K562 (cell line): ENCODE measurements around the gene KHSRP. TPM values are rescaled to one million over a fixed set of nuclear protein-coding genes. Genes with fewer than 3 reads are reported as not detected.

Source experiments
- ATAC-seq: fragments of 200-7000 bp; cut with Tn5 transposase; 3 replicates; pipeline ENCODE4 v1.9.1; 2020; ENCODE audit warnings: moderate library complexity
- BruUV-seq: library from RNA; stranded (reverse); fragments of 400-500 nt; replicated peaks from 2 replicates; lab custom pipeline; 2021; lab: Mats Ljungman, UMichigan
- CTCF ChIA-PET: fragments of 300-600 bp; formaldehyde crosslinking; extraction: SDS; loops from one replicate; lab custom pipeline; 2021; ENCODE audit warnings: low intra/inter-chr PET ratio; lab: Yijun Ruan, JAX
- POLR2A ChIA-PET: fragments of 300-600, 350-650 bp; sonication (Branson Sonifier 250); formaldehyde crosslinking; extraction: SDS; loops from one replicate; lab custom pipeline; 2021; ENCODE audit warnings: antibody characterized with exemption, inconsistent platforms; lab: Yijun Ruan, JAX
- DNase-seq, 4 experiments: peaks; one replicate each; pipeline versions ENCODE4 v3.0.0 to v3.0.0-alpha.2; 2011 to 2018; ENCODE audit warnings: low spot score in 3 of 4, mixed read lengths in 3 of 4; ENCODE audit errors: extremely low read depth in 1 of 4
- FAIRE-seq: peaks from 2 replicates; lab custom pipeline; 2011; peaks lifted over from hg19 to GRCh38; lab: Jason Lieb, UNC
- H2AFZ ChIP-seq: 2 replicates; pipeline ENCODE4 v1.6.0; 2011; ENCODE audit warnings: low read depth, low read length, control low read depth, inconsistent platforms
- H3K27ac ChIP-seq: fragments of 200-600 bp; 3 replicates; pipeline ENCODE4 v1.8.0; 2011; ENCODE audit warnings: low read depth, mild to moderate bottlenecking, control low read depth, inconsistent platforms, low read length, moderate library complexity, mixed read lengths; ENCODE audit errors: extremely low read depth
- H3K27me3 ChIP-seq, 2 experiments: fragments of 300-600 bp in 1 of 2; 2 replicates in 1 of 2; 3 replicates in 1 of 2; pipeline versions ENCODE4 v1.6.0 to v1.8.0; 2011; ENCODE audit warnings: inconsistent platforms in 2 of 2, low read length in 2 of 2, mild to moderate bottlenecking in 1 of 2, mixed read lengths in 1 of 2, moderate library complexity in 1 of 2; ENCODE audit not compliant: control insufficient read depth in 2 of 2, insufficient read depth in 2 of 2
- H3K36me3 ChIP-seq: fragments of 300-600 bp; 3 replicates; pipeline ENCODE4 v1.8.0; 2011; ENCODE audit warnings: mild to moderate bottlenecking, low read length, inconsistent platforms; ENCODE audit not compliant: control insufficient read depth, insufficient read depth
- H3K4me1 ChIP-seq, 2 experiments: fragments of 200-600 bp in 1 of 2; replicated peaks in 1 of 2; 2 replicates in 1 of 2; 3 replicates in 1 of 2; pipeline versions ENCODE4 v1.5.1 to v1.8.0; 2011; ENCODE audit warnings: inconsistent platforms in 2 of 2, low read length in 2 of 2, mild to moderate bottlenecking in 1 of 2, mixed read lengths in 1 of 2, moderate library complexity in 1 of 2; ENCODE audit not compliant: control insufficient read depth in 2 of 2, insufficient read depth in 2 of 2
- H3K4me2 ChIP-seq: 2 replicates; pipeline ENCODE4 v1.6.1; 2011; ENCODE audit warnings: low read length, control low read depth, inconsistent platforms, mixed read lengths; ENCODE audit not compliant: insufficient read depth
- H3K4me3 ChIP-seq: fragments of 200-600 bp; sonication (generic), shearing (Covaris generic); 2 replicates; pipeline ENCODE4 v1.5.1; 2016; ENCODE audit warnings: control low read depth, inconsistent platforms
- H3K79me2 ChIP-seq: fragments of 200-600 bp; 3 replicates; pipeline ENCODE4 v1.8.0; 2011; ENCODE audit warnings: low read length, inconsistent platforms; ENCODE audit not compliant: control insufficient read depth, insufficient read depth
- H3K9ac ChIP-seq, 2 experiments: 2 replicates each; pipeline versions ENCODE4 v1.6.0 to v1.6.1; 2011; ENCODE audit warnings: low read depth in 2 of 2, low read length in 2 of 2, control low read depth in 1 of 2, inconsistent platforms in 1 of 2, mild to moderate bottlenecking in 1 of 2, mixed read lengths in 1 of 2; ENCODE audit not compliant: insufficient read depth in 1 of 2
- H3K9me1 ChIP-seq: one replicate; pipeline ENCODE4 v1.6.0; 2011; ENCODE audit warnings: inconsistent platforms, mild to moderate bottlenecking, low read length, moderate library complexity; ENCODE audit not compliant: control insufficient read depth, insufficient read depth
- H3K9me3 ChIP-seq: replicated peaks from 2 replicates; pipeline ENCODE4 v1.5.1; 2011; ENCODE audit warnings: low read depth, low read length, inconsistent platforms; ENCODE audit not compliant: control insufficient read depth, insufficient read depth
- H4K20me1 ChIP-seq: replicated peaks from 2 replicates; pipeline ENCODE4 v1.6.1; 2011; ENCODE audit warnings: low read length, inconsistent platforms, mixed read lengths; ENCODE audit not compliant: control insufficient read depth, insufficient read depth
- CHD4 ChIP-seq: fragments of 200-600 bp; sonication (generic); IDR thresholded peaks from 3 replicates; pipeline ENCODE4 v1.6.1; 2012; ENCODE audit warnings: low read depth, mild to moderate bottlenecking, mixed read lengths, low read length, inconsistent platforms; ENCODE audit not compliant: insufficient read depth, insufficient replicate concordance, poor library complexity, severe bottlenecking
- TBP ChIP-seq: optimal IDR thresholded peaks from 2 replicates; pipeline ENCODE3; 2011; ENCODE audit warnings: low read depth, low read length, improper control_type of control experiment
- WGBS: fragments of 100-300 bp; shearing (Covaris generic); methylation state at CpG from one replicate; pipeline ENCODE4 v1.1.6; 2016; ENCODE audit warnings: low coverage, mixed read lengths; ENCODE audit not compliant: insufficient coverage; ENCODE audit errors: missing lambda C conversion rate; 5-methylcytosine and 5-hydroxymethylcytosine counted together
- in situ Hi-C: fragments of 300-500 bp; cut with MboI; formaldehyde crosslinking; loops from 4 replicates; pipeline ENCODE4 v1.15.0; 2018; ENCODE audit warnings: inconsistent platforms, mixed read lengths
- intact Hi-C: fragments of 100-400 bp; cut with micrococcal nuclease; formaldehyde crosslinking; loops from 2 replicates; pipeline ENCODE4 v1.14.2; 2022
- polyA plus RNA-seq, 8 experiments: library from polyadenylated mRNA; depleted of rRNA in 4 of 8; stranded (reverse) in 5 of 8; unstranded in 3 of 8; fragments of >200 nt; fragmentation: Nextera tagmentation in 2 of 8; fragmentation: Illumina TruSeq in 1 of 8; extraction: Ambion mirVana in 2 of 8; extraction: Trizol in 1 of 8; gene quantifications; 2 replicates each; pipeline versions ENCODE4 v1.2.1 to v1.2.3, GENCODE V29; 2011 to 2014; ENCODE audit warnings: inconsistent platforms in 1 of 8, missing spikeins in 1 of 8
- total RNA-seq, 7 experiments: library from RNA; depleted of rRNA in 6 of 7; stranded (reverse); fragments of >200 nt in 6 of 7; fragmentation: Illumina TruSeq in 2 of 7; extraction: Trizol in 2 of 7; gene quantifications; 2 replicates each; pipeline versions ENCODE4 v1.2.1 to v1.2.3, GENCODE V29; 2011 to 2021; ENCODE audit warnings: low replicate concordance in 1 of 7
- TF ChIP-seq, protein P1 (sequence below): fragments of 450-650 bp; IDR thresholded peaks from 2 replicates; pipeline ENCODE4 v1.7.0; 2016; ENCODE audit warnings: borderline replicate concordance
- TF ChIP-seq, protein P2 (sequence below), 2 experiments: fragments of 450-650 bp in 1 of 2; sonication (generic) in 1 of 2; formaldehyde crosslinking in 1 of 2; IDR thresholded peaks; 2 replicates each; pipeline versions ENCODE4 v1.7.1 to v1.9.0; 2016 to 2022; ENCODE audit warnings: inconsistent platforms in 1 of 2, mild to moderate bottlenecking in 1 of 2, missing genetic modification reagents in 1 of 2

KHSRP gene
- total and polyA plus RNA-seq, 9 of the 15 experiments (the other 6 are each of a cell fraction or from before 2014, with no cell fraction given), result 4.2 to 564 (median 139) TPM

DNA sequence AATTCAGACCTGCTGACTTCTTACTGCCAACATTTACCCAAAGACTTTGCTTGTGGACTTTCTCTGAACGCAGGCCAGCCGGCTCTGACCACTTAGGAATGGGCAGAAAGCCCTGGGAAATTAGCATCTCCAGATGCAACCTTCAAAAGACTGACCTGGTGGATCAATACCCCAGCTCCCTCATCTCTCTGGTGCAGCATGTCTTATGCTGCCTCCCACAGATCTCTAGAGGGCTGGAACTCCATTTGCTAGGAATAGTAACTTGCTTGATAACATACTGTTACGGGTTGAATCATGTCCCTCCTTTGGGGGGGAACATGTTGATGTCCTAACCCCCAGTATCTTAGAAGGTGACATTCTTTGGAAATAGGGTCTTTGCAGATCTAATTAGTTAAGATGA, 21.8 kb upstream of the KHSRP start:
- Histone ChIP-seq H3K4me1 (no peaks in the 10 kb centered on the region; a peak in 1 of 5 replicates), H3K27me3 (no peaks in the 10 kb centered on the region), H3K4me3 (no peak overlapping the region), H3K9me1 (no peaks in the 10 kb centered on the region), H3K27ac (no peak overlapping the region), H4K20me1 (no peaks in the 10 kb centered on the region), H3K9me3 (no peaks in the 10 kb centered on the region), H2AFZ (no peak overlapping the region), H3K9ac (no peak overlapping the region), H3K4me2 (no peak overlapping the region), H3K79me2 (no peaks in the 10 kb centered on the region), H3K36me3 (peaks cover 14% of the 10 kb centered on the region; the same call in 2 of the 3 replicates)
- POLR2A ChIA-PET, result no interaction called here
- no peak for ATAC-seq
- no TSS peak for BruUV-seq
- TF ChIP-seq TBP, result no peak
- TF ChIP-seq, protein P1, sequence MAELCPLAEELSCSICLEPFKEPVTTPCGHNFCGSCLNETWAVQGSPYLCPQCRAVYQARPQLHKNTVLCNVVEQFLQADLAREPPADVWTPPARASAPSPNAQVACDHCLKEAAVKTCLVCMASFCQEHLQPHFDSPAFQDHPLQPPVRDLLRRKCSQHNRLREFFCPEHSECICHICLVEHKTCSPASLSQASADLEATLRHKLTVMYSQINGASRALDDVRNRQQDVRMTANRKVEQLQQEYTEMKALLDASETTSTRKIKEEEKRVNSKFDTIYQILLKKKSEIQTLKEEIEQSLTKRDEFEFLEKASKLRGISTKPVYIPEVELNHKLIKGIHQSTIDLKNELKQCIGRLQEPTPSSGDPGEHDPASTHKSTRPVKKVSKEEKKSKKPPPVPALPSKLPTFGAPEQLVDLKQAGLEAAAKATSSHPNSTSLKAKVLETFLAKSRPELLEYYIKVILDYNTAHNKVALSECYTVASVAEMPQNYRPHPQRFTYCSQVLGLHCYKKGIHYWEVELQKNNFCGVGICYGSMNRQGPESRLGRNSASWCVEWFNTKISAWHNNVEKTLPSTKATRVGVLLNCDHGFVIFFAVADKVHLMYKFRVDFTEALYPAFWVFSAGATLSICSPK, result no peak
- TF ChIP-seq, protein P2, sequence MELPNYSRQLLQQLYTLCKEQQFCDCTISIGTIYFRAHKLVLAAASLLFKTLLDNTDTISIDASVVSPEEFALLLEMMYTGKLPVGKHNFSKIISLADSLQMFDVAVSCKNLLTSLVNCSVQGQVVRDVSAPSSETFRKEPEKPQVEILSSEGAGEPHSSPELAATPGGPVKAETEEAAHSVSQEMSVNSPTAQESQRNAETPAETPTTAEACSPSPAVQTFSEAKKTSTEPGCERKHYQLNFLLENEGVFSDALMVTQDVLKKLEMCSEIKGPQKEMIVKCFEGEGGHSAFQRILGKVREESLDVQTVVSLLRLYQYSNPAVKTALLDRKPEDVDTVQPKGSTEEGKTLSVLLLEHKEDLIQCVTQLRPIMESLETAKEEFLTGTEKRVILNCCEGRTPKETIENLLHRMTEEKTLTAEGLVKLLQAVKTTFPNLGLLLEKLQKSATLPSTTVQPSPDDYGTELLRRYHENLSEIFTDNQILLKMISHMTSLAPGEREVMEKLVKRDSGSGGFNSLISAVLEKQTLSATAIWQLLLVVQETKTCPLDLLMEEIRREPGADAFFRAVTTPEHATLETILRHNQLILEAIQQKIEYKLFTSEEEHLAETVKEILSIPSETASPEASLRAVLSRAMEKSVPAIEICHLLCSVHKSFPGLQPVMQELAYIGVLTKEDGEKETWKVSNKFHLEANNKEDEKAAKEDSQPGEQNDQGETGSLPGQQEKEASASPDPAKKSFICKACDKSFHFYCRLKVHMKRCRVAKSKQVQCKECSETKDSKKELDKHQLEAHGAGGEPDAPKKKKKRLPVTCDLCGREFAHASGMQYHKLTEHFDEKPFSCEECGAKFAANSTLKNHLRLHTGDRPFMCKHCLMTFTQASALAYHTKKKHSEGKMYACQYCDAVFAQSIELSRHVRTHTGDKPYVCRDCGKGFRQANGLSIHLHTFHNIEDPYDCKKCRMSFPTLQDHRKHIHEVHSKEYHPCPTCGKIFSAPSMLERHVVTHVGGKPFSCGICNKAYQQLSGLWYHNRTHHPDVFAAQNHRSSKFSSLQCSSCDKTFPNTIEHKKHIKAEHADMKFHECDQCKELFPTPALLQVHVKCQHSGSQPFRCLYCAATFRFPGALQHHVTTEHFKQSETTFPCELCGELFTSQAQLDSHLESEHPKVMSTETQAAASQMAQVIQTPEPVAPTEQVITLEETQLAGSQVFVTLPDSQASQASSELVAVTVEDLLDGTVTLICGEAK (IDR thresholded peaks at IDR 0.05), result no peak
- TF ChIP-seq, protein P2 (CRISPR knock-in tag; IDR thresholded peaks at IDR 0.05), result no peak
- no peak for TF ChIP-seq CHD4
- in situ Hi-C loops, result no loop called here
- intact Hi-C loops, result no loop called here
- no peak for FAIRE-seq
- DNase-seq, result no peak
- 86% methylated on average over 3 of the region's 3 CpGs for WGBS
- CTCF ChIA-PET, result no interaction called here
